Measurements from ENCODE around the gene LFNG.
A peak's percentile ranks its signal among the peaks of the same experiment; 100 is the strongest.
"Not testable (repeated sequence)": the region's sequence is repeated elsewhere in the genome, so short reads cannot be mapped to it uniquely, and the experiment has no call there.

LFNG gene

DNA sequence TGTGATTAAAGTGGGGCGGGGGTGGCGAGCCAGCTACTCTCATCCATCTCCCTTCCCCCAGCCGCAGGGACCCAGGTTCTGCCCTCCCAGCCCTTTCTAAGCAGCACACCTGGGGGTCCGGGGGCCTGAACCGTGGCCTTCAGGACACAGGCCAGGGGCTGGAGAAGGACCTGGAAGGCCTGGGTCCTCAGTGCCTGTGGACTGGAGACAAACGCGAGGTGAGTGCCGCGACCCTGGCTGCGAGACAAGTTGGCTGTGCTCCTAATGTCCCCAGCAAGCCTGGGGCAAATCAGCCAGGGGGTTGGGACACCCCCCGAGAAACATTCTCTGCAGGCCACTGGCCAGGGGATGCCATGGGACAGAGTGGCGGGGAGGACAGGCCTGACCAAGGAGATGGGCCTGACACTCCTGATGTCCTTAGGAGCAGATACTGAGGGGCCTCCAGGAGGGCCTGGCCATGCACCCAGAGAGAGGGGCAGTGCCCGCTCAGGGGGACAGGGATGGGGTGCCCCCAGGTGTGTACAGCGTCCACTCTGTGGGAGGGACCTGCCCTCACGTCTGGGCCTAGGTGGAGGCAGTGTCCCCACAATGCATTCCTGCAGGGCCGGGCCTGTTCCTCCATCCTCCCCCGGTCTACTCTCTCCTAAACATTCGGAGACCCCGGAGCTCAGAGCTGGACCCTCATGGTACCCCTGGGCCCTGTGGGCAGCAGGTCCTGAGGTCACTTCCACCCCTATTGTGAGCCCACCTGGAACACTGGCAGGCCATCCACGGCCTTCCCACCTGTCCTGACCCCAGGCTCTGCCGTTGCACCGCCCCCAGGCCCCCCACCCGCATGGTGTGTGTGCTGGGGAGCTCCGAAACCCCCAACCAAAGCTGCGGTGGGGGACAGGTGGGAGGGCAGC lies 22.7 kb downstream of the LFNG start:
- no peak for DNase-seq (ENCODE audit: extremely low read depth in 1 of 2, low read depth in 1 of 2)

DNA sequence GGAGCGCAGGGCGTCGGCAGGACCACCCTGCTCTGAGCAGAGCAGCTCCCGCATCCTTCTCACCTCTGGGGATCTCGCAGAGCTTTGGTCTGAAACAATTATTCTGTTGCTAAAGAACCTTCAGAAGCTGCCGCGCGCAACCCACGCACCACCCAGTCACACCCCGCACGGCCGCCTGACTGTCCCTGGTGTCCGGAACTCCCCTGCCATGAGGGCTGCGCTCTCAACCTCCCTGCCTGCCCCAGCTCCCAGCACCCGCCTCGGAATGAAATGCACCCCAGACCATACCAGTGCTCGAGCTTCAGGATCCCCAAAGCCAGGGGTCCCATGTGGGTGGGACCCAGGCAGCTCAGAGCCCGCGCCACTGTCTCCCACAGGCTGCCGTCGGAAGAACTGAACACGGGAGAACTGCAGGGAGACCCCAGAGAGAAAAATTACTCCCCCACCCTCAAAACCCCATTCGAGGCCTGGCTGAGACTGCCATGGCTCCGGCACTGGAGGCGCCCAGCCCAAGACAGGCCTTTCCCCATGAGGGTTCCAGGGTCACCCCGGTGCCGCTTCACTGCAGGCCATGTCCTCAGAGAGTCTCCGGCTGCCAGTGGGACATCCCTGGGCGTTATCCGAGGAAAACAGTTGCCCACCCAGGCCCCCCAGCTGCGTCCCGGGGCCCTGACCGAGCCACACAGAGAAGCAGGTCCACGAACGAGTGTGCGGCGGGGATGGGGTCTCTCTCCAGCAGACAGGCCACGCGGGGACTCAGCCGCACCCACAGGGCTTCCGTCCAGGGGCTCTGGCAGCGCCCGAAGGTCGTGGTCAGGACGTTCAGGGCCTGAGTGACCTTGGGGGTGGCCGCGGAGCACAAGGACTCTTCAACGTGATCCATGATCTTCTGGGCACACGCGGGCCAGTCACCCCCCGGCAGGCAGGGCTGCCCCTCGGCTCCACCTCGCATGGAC lies 23.6 kb downstream of the LFNG start:
- DNase-seq (ENCODE audit: extremely low read depth in 1 of 2, low read depth in 1 of 2), result no peak

DNA sequence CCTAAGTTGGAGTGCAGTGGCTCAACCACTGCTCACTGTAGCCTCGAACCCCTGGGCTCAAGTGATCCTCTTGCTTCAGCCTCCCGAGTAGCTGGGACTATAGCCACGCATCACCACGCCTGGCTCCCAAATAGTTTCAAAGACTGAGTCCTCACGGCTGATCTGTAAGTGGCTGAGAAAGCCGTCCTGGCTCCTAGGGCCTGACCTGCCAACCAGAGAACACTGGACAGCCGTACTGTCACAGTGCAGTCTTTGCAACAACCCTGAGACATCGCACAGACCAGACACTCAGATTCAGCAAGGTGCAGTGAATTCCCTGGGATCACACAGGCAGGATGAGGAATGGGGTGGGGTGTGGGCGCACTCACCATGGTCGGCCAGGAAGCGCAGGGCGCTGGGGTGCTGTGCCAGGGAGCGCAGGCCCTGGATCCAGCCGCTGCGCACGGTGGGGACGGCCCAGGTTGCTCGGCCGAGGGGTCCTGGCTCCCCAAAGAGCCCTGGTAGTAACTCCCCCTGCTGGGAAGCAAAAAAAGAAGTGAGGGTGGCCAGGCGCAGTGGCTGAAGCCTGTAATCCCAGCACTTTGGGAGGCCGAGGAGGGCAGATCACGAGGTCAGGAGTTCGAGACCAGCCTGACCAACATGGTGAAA lies 25.1 kb downstream of the LFNG start:
- DNase-seq (ENCODE audit: extremely low read depth in 1 of 2, low read depth in 1 of 2), result no peak

DNA sequence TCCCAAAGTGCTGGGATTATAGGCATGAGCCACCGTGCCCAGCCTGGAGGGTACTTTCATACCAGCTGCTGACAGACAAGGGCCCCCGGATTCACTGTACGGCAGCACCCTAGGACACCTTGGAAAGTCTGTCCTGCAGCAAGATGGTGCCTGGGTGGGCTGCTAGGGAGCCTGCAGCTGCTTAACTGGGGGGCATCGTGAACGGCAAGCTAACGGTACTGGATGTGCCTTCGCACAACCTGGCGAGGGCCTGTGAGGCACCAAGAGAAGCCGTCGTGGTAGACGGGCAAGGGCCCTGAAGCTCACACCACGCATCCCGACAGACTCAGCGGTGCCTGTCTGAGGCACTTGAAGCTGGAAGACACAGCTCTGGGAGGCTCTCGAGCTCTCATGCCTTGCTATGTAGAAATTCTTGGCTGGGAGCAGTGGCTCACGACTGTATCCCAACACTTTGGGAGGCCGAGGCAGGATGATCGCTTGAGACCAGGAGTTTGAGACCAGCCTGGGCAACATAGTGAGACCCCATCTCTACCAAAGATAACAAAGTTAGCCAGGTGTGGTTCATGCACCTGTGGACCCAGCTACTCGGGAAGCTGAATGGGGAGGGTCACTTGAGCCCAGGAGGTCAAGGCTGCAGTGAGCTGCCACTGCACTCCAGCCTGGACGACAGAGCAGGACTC lies 26.3 kb downstream of the LFNG start:
- DNase-seq (ENCODE audit: extremely low read depth in 1 of 2, low read depth in 1 of 2), result no peak

DNA sequence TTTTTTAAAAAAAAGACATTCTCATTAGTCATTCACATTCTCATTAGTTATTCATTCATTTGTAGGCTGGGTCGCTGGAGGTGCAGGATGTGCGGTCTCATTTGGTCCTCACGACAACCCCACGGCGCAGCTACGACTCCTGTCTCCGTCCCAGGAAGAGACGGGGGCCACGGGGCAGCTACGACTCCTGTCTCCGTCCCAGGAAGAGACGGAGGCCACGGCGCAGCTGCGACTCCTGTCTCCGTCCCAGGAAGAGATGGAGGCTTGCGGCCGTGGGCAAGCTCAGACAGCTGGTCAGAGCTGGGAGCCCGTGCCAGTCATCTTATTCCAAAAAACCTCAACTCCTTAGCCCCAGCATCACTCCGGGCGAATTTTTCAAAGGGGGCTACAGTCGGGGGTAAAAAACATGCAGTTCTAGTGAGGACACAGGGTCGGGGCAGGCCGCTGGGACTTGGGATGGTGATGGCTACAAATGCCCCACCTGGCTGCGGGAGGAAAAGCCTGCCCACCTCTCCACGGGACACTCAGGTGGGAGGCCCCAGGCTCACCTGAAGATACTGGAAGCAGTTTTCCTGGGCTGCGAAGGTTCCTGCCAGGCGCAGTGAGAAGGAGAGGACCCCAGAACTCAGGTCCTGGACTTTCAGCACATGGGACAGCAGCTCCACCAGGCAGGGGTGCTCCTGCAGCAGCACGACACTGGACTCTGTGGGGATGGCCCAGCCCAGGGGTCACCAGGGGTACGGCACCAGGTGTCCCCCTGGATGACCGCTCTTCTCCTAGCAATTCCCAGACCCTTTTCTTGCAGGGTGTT lies 27.4 kb downstream of the LFNG start:
- DNase-seq (ENCODE audit: extremely low read depth in 1 of 2, low read depth in 1 of 2), result no peak

DNA sequence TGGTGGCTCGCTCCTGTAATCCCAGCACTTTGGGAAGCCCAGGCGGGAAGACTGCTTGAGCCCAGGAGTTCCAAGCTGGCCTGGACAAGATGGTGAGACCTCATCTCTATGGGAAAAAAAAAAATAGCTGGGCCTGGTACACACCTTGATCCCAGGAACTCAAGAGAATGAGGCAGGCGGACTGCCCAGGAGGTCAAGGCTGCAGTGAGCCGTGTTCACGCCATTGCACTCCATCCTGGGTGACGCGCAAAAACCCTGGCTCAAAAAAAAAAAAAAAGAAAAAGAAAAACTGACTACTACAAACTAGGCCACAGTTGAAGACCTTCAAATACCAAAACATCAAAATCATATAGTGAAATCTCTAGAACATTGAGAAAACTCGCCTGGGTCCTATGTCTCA lies 31.8 kb downstream of the LFNG start:
- DNase-seq (ENCODE audit: extremely low read depth in 1 of 2, low read depth in 1 of 2), result no peak

DNA sequence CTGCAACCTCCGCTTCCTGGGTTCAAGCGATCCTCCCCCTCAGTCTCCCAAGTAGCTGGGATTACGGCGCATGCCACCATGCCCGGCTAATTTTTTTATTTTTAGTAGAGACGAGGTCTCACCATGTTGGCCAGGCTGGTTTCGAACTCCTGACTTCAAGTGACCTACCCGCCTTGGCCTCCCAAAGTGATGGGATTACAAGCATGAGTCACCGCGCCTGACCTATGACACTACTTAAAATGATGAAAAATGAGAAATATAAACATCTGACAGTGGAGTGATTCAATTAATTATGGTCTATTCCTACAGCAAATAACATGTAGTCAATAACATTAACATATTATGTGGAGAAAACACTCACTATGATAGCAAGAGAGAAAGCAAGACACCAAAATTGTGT lies 33.5 kb downstream of the LFNG start:
- no peak for DNase-seq (ENCODE audit: extremely low read depth in 1 of 2, low read depth in 1 of 2)

DNA sequence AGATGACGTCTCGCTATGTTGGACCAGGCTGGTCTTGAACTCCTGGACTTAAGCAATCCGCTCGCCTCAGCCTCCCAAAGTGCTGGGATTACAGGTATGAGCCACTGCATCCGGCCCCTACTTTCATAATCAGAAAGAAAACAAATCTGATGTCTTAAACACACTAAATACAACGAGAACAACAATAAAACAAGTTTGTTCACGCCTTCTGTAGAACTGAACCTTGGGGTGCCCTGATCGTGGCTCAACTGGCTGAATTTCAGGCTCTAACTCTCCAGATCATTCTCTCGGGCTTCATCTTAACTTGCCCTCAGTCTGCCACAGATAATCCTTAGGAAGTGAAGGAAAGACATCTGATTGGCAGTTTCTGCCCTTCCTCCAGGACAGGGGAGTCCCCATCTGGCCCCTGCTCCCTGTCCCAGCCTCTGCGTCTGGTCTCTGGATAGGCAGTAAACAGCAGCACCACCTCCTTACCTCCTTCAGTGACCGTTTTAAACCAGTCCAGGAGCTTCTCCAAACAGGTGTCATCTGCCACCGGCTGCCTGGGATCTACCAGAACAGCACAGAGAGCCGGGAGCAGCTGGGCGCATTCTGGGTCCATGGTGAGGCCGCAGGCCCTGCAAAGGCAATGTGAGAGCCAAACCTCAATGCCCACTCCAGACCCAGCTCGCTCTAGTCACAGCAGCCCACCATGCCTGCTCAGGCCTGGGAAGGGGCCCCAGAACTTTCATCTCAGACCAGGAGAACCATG lies 34.4 kb downstream of the LFNG start:
- DNase-seq (ENCODE audit: extremely low read depth in 1 of 2, low read depth in 1 of 2), result no peak

DNA sequence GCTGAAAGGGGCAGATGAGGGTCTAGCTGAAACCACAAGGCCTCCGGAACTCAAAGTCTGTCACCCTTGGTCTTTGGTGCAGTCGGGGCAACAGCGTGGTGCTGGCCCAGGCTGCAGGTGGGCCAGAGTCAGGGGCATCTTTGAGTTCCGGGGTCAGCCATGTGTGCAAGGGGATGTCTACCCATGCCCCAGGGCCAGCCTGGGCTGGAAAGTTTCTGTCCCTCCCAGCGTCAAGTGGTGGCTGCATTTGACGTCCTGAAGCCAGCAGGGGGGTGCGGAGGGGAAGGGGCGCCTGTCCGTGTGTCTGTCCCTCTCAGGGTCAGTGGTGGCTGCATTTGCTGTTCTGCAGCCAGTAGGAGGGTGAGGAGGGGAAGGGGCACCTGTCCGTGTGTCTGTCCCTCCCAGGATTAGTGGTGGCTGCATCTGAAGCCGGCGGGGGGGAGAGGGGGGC lies 35.1 kb downstream of the LFNG start:
- DNase-seq (ENCODE audit: extremely low read depth in 1 of 2, low read depth in 1 of 2), result no peak

DNA sequence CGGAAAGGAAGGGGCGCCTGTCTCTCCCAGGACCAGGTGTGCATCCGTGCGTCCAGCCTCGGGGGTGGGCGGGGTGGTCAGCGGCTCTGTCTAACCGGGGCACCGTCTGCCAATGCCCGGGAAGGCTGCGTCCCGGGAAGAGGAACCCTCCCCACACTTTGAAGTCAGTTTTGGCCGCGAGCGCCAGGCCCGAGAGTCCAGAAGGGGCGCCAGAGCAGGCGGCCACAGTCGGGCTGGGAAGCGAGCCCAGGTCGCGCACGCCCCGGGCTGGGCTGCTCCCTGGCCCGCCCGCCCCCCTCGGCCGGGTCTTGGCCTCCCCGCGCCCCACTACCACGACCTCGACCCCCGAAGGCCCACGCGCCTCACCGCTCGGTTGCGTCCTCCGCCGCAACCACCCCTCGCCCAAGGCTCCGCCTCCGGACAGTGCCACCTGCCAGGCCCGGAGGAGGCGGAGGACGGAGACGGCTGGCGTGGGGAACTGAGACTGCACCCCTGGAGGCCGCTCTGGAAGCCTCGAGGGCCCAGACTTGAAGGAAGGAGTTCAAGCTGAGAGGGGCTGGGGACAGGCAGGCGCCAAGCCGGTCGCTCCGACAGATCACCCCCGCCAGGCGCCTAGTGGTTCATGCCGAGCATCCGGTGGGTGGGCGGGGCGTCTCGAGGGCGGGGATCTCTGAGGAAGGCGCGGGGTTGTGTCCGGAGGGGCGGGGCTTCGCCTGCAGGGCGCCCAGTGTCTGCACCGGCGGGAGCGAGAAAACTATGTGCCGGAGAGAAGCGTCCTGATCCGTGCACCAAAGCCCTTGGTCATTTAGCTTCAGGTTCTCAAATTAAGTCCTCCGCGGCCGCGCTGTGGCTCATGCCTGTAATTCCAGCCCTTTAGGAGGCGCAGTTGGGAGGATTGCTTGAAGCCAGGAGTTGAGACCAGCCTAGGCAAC lies 35.8 kb downstream of the LFNG start, which contains the start of gene BRAT1:
Gene BRAT1, minus strand, starts transcription at position 404 of the 932 bp plus-strand sequence. CDS start 1,093 bp downstream, outside the sequence.
- DNase-seq (ENCODE audit: extremely low read depth in 1 of 2, low read depth in 1 of 2), result peak; percentile 84 to 94

DNA sequence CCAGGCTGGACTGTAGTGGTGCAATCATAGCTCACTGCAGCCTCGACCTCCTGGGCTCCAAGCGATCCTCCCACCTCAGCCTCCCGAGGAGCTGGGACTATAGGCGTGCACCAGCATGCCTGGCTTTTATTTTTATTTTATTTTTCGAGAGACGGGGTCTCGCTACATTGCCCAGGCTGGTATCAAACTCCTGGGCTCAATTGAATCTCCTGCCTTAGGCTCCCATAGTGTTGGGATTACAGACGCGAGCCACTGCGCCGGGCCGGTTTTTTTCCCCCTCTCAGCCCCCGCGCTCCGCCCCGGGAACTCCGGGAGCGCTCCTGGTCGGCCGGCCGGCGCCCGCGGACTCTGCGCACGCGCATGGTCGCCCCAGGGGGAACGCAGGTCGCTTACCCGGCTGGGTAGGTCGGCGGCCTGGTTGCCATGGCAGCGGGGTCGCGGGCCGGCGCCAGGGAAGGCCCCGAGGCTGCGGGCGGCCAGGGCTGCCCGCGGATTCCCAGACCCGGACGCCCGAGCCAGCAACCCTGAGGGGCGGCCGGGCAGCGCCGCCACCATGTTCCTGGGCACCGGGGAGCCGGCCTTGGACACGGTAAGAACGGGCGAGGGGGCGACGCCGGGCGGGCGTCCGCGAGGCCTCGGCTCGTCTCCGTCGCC lies 39.2 kb downstream of the LFNG start, which contains the start of gene IQCE:
Gene IQCE, plus strand, starts transcription at position 351 of the 654 bp plus-strand sequence. Its CDS starts 203 bp downstream, at position 554.
- peak; percentile 86 to 88 for DNase-seq (ENCODE audit: extremely low read depth in 1 of 2, low read depth in 1 of 2)

DNA sequence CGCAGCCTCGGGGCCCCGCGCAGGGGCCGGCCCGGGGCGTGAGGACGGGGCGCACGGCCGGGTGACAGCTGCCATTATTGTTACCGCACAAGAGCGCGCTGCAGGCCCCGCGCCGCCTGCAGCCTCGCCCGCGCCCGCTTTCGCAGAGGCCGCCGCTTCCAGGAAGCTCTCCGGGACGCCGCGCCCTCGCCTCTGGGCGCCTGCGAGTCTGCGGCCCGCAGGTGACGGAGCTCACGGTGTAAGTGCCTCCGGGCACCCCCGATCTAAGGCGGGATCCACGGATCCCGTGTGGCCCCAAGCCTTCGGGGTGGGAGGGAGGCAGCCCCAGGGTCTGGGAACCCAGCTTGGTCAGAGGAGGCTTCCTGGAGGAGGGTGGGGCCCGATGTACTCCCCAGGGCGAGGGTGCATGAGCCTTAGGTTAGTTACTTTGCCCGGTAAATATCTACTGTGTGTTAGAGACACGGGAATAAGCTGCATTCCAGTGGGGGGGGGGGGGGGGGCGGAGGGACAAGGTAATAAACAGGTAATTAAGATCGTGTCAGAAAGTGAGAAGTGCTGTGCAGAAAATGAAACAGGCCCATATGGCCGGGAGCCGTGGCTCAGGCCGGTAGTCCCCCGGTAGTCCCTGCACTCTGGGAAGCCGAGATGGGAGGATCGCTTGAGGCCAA lies 39.8 kb downstream of the LFNG start:
- DNase-seq (ENCODE audit: extremely low read depth in 1 of 2, low read depth in 1 of 2), result no peak

DNA sequence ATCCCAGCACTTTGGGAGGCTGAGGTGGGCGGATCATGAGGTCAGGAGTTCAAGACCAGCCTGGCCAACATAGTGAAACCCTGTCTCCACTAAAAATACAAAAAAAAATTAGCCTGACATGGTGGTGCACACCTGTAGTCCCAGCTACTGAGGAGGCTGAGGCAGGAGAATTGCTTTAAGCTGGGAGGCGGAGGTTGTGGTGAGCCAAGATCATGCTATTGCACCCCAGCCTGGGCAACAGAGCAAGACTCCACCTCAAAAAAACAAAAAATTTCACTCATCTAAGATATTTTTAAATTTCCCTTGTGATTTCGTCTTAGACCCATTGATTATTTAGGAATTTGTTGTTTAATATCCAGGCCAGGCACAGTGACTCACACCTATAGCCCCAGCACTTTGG lies 44.4 kb downstream of the LFNG start:
- DNase-seq (ENCODE audit: extremely low read depth in 1 of 2, low read depth in 1 of 2), result not testable (repeated sequence)

DNA sequence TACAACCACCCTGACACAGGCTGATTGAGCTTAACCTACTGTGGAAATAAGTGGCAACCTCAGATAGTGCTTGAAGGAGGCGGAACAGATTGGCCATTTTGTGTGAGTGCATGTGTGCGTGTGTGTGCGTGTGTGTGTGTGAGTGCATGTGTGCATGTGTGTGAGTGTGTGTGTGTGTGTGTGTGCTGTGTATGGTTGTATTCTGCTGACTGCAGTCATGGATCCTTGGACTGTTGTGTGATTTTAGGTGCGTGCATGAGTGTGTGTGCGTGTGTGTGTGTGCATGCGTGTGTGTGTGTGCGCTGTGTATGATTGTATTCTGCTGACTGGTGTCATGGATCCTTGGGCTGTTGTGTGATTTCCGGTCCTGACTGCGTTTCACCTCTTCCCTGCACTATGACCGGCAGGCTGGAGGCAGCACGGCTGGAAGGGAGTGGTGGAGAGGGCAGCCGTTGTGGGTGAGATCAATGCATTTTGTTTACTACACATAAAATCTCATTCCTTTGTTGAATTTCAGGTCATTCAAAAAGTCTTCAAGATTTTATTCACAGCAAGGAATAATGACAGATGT lies 45.5 kb downstream of the LFNG start:
- no peak for DNase-seq (ENCODE audit: extremely low read depth in 1 of 2, low read depth in 1 of 2)

DNA sequence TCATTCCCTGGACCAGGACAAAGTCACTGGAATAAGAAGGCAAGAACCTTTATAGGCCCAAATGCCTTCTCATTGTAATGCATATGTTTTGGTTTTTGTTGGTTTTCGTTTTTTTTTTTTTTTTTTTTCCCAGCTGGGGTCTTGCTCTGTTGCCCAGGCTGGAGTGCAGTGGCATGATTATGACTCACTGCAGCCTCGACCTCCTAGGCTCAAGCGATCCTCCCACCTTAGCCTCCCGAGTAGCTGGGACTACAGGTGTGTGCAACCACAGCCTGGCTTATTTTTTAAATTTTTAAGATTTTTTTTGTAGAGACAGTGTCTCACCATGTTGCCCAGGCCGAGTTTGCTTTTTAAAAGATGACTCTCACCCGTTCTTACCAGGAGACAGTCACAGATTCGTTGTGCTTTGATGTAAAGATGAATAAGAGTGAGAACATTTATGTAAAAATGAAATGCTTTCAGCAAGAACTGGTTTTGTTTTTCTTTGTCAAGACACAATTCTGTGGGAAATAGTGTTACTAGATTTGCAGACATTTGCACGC lies 46.8 kb downstream of the LFNG start:
- DNase-seq (ENCODE audit: extremely low read depth in 1 of 2, low read depth in 1 of 2), result no peak
